Measurements from ENCODE around the gene LGALS7B. TPM values are rescaled to one million over a fixed set of nuclear protein-coding genes. Genes with fewer than 3 reads are reported as not detected.
A peak's percentile ranks its signal among the peaks of the same experiment; 100 is the strongest.
"Not testable (repeated sequence)": the region's sequence is repeated elsewhere in the genome, so short reads cannot be mapped to it uniquely, and the experiment has no call there.

The LGALS7B gene
- total and polyA plus RNA-seq, 4 donors = 1.9 to 2.6 TPM; not detected in 2

DNA sequence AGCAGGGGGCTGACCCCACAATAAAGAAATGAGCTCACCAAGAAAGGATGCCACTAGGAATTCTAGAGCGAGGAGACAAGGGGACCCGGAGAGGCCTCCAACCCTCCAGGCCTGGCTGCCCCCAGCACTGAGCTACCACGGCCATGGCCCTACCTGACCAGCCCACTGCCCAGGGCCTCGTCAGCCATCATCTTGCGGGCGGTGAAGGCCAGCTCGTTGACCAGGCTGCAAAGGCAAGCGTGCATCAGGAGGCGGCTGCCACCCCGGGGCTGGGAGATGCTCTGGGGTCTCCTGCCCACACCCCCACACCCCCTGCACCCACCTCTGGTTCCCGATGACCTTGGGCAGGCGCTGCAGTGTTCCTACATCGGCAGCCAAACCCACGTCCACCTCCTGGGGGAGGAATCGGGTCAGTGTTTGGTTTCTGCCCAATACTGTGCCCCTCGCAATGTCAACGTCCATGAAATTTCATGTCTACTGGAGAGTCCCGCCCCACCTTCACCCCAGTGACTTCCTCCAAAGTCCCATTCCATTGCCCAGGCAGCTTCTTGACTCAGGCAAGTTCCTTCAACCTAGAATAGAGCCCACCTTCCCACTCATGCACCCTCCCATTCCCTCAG, 27.2 kb downstream of the LGALS7B start:
- no peaks in the 10 kb centered on the region for H3K27me3 ChIP-seq (ENCODE audit: control insufficient read depth, insufficient read depth, low read length)
- no peak for DNase-seq (ENCODE audit: low read depth in 4 of 6, low spot score in 6 of 6)
- 95% methylated on average over 17 of the region's 18 CpGs for WGBS (ENCODE audit: insufficient coverage)
- H3K27ac ChIP-seq (ENCODE audit: low read depth, low read length) = no peak overlapping the region
- no peaks in the 10 kb centered on the region for H3K4me1 ChIP-seq (ENCODE audit: control insufficient read depth, insufficient read depth, low read length)
- peaks cover 68% of the 10 kb centered on the region for H3K36me3 ChIP-seq (ENCODE audit: control insufficient read depth, insufficient read depth, low read length)
- H3K4me3 ChIP-seq (ENCODE audit: low read depth, low read length) = no peak overlapping the region
- no peaks in the 10 kb centered on the region for H3K9me3 ChIP-seq (ENCODE audit: control insufficient read depth, insufficient read depth, low read length)

GRCh38 chr19:38817081-38817480, 28.1 kb downstream of the LGALS7B start:
- H3K4me3 ChIP-seq (ENCODE audit: low read depth, low read length) = no peak overlapping the region
- no peaks in the 10 kb centered on the region for H3K4me1 ChIP-seq (ENCODE audit: control insufficient read depth, insufficient read depth, low read length)
- peaks cover 73% of the 10 kb centered on the region for H3K36me3 ChIP-seq (ENCODE audit: control insufficient read depth, insufficient read depth, low read length)
- no peak for DNase-seq (ENCODE audit: low read depth in 4 of 6, low spot score in 6 of 6)
- no peak overlapping the region for H3K27ac ChIP-seq (ENCODE audit: low read depth, low read length)
- no peaks in the 10 kb centered on the region for H3K27me3 ChIP-seq (ENCODE audit: control insufficient read depth, insufficient read depth, low read length)
- no peaks in the 10 kb centered on the region for H3K9me3 ChIP-seq (ENCODE audit: control insufficient read depth, insufficient read depth, low read length)
- 94% methylated on average over 15 of the region's 15 CpGs for WGBS (ENCODE audit: insufficient coverage)

DNA sequence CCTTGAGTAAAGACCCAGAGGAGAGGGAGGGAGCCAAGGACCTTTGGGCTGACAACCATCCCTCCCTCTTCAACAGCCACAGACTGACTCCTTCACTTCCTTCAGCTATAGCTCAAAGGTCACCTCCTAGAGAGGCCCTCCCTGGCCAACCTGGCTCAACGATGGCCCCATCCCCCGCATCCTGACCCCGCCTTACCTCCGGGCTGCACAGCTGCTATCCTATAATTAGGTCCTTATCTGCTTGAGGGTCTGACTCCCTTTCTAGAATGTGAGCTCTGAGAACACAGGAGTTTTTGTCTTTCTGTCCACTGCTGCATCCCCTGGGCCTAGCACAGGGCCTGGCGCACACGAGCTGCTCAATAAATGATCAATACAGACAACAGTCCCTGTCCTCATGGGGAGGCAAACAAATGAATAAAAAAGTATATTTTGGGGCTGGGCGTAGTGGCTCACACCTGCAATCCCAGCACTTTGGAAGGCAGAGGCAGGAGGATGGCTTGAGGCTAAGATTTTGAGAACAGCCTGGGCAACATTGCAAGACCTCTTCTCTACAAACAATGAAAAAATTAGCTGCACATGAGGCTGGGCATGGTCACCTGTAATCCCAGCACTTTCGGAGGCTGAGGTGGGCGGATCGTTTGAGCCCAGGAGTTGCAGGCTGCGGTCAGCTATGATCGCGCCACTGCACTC, 30.4 kb downstream of the LGALS7B start:
- H3K4me3 ChIP-seq (ENCODE audit: low read depth, low read length) = no peak overlapping the region
- DNase-seq (ENCODE audit: low read depth in 4 of 6, low spot score in 6 of 6) = no peak
- no peaks in the 10 kb centered on the region for H3K4me1 ChIP-seq (ENCODE audit: control insufficient read depth, insufficient read depth, low read length)
- peaks cover 66% of the 10 kb centered on the region for H3K36me3 ChIP-seq (ENCODE audit: control insufficient read depth, insufficient read depth, low read length)
- H3K27me3 ChIP-seq (ENCODE audit: control insufficient read depth, insufficient read depth, low read length) = no peaks in the 10 kb centered on the region
- WGBS (ENCODE audit: insufficient coverage) = 93% methylated on average over 8 of the region's 13 CpGs
- H3K27ac ChIP-seq (ENCODE audit: low read depth, low read length) = no peak overlapping the region
- no peaks in the 10 kb centered on the region for H3K9me3 ChIP-seq (ENCODE audit: control insufficient read depth, insufficient read depth, low read length)

DNA sequence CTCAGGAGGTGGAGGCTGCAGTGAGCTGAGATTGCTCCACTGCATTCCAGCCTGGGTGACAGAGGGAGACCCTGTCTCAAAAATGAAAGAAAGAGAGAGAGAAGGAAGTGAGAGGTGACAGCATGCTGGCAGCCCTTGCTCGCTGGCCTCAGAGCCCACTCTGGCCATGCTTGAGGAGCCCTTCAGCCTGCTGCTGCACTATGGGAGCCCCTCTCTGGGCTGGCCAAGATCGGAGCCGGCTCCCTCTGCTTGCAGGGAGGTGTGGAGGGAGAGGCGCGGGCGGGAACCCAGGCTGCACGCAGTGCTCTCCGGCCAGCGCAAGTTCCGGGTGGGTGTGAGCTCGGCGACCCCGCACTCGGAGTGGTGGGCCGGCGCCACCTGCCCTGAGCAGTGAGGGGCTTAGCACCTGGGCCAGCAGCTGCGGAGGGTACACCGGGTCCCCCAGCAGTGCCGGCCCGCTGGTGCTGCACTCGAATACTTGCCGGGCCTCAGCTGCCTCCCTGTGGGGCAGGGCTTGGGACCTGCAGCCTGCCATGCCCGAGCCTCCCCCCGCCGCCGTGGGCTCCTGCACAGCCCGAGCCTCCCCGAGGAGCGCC, 32.3 kb downstream of the LGALS7B start:
- not testable (repeated sequence) for H3K27ac ChIP-seq (ENCODE audit: low read depth, low read length); H3K4me1 ChIP-seq (ENCODE audit: control insufficient read depth, insufficient read depth, low read length); DNase-seq (ENCODE audit: low read depth in 4 of 6, low spot score in 6 of 6); H3K9me3 ChIP-seq (ENCODE audit: control insufficient read depth, insufficient read depth, low read length); H3K4me3 ChIP-seq (ENCODE audit: low read depth, low read length); H3K27me3 ChIP-seq (ENCODE audit: control insufficient read depth, insufficient read depth, low read length)
- H3K36me3 ChIP-seq (ENCODE audit: control insufficient read depth, insufficient read depth, low read length) = peaks cover 49% of the 10 kb centered on the region
- WGBS (ENCODE audit: insufficient coverage) = 95% methylated on average over 29 of the region's 29 CpGs

- not testable (repeated sequence) for DNase-seq (ENCODE audit: low read depth in 4 of 6, low spot score in 6 of 6); H3K27me3 ChIP-seq (ENCODE audit: control insufficient read depth, insufficient read depth, low read length); H3K9me3 ChIP-seq (ENCODE audit: control insufficient read depth, insufficient read depth, low read length); H3K4me3 ChIP-seq (ENCODE audit: low read depth, low read length); H3K4me1 ChIP-seq (ENCODE audit: control insufficient read depth, insufficient read depth, low read length); H3K27ac ChIP-seq (ENCODE audit: low read depth, low read length)
- peaks cover 47% of the 10 kb centered on the region for H3K36me3 ChIP-seq (ENCODE audit: control insufficient read depth, insufficient read depth, low read length)
- 95% methylated on average over 6 of the region's 7 CpGs for WGBS (ENCODE audit: insufficient coverage)
Observed at GRCh38 chr19:38825936-38826335, 36.9 kb downstream of the LGALS7B start.

DNA sequence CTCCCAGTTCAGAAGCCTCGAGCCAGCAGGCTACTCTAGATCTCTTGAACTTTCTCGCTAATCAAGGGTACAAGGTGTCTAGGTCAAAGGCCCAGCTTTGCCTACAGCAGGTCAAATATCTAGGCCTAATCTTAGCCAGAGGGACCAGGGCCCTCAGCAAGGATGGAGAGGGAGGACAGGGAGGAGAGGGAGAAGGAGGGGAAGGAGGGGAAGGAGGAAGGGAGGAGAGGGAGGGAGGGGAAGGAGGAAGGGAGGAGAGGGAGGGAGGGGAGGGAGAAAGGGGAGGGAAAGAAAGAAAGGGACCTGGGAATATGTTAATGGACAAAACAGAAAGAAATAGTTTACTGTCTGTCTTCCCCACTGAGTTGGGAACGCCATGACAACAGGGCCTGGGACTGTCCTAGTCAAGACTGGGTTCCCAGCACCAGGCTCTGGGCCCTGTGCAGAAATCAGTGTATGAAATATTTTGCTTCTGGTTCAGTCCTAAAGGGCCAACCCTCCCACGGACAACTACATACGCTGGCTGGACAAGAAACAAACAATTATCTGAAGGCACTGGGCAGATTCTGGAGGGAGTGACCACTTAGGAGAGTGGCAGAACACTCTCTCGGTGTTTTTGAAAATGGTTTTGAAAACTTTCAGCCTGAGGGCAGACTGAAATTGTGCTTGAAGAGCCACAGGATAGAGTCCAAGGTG, 38.0 kb downstream of the LGALS7B start:
- no peak for DNase-seq (ENCODE audit: low read depth in 4 of 6, low spot score in 6 of 6)
- Histone ChIP-seq H3K27me3 (ENCODE audit: control insufficient read depth, insufficient read depth, low read length) (no peaks in the 10 kb centered on the region), H3K4me3 (ENCODE audit: low read depth, low read length) (no peak overlapping the region), H3K9me3 (ENCODE audit: control insufficient read depth, insufficient read depth, low read length) (no peaks in the 10 kb centered on the region), H3K27ac (ENCODE audit: low read depth, low read length) (no peak overlapping the region), H3K36me3 (ENCODE audit: control insufficient read depth, insufficient read depth, low read length) (peaks cover 41% of the 10 kb centered on the region), H3K4me1 (ENCODE audit: control insufficient read depth, insufficient read depth, low read length) (peaks cover 14% of the 10 kb centered on the region)
- WGBS (ENCODE audit: insufficient coverage) = 72% methylated on average over 4 of the region's 6 CpGs

DNA sequence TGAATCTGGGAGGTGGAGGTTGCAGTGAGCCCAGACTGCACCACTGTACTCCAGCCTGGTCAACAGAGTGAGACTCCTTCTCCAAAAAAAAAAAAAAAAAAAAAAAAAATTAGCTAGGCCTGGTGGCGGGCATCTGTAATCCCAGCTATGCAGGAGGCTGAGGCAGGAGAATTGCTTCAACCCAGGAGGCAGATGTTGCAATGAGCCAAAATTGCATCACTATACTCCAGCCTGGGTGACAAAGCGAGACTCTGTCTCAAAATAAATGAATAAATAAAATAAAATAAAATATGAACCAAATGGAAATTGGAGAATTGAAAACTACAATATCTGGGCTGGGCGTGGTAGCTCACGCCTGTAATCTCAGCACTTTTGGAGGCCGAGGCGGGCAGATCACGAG, 40.2 kb downstream of the LGALS7B start:
- WGBS (ENCODE audit: insufficient coverage) = 100% methylated on average over 5 of the region's 7 CpGs
- H3K36me3 ChIP-seq (ENCODE audit: control insufficient read depth, insufficient read depth, low read length) = peaks cover 36% of the 10 kb centered on the region
- not testable (repeated sequence) for H3K27ac ChIP-seq (ENCODE audit: low read depth, low read length); H3K9me3 ChIP-seq (ENCODE audit: control insufficient read depth, insufficient read depth, low read length); H3K27me3 ChIP-seq (ENCODE audit: control insufficient read depth, insufficient read depth, low read length); H3K4me3 ChIP-seq (ENCODE audit: low read depth, low read length); DNase-seq (ENCODE audit: low read depth in 4 of 6, low spot score in 6 of 6)
- peaks cover 21% of the 10 kb centered on the region for H3K4me1 ChIP-seq (ENCODE audit: control insufficient read depth, insufficient read depth, low read length)

DNA sequence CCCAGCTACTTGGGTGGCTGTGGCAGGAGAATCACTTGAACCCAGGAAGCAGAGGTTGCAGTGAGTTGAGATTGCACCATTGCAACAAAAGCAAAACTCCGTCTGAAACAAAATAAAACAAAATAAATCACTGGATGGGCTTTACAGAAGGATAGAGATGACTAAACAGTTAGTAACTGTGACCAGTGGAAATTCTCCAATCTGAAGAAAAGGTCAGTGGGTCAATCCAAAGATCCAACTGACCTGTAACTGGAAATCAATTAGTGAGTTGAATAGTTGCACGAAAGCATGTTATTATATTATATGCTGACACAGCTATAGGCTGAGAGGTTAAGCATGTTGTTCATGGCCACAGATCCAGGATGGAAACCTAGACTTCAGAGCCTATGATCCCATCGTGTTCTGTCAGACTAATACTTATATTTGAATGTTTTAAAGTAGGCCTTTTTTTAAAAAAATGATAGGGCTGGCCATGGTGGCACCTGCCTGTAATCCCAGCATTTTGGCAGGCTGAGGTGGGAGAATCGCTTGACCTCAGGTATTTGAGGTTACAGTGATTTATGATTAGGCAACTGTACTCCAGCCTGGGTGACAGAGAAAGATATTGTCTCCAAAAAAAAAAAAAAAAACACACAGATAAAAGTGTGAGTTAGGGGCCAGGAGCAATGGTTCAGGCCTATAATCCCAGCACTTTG, 41.2 kb downstream of the LGALS7B start:
- peaks cover 21% of the 10 kb centered on the region for H3K4me1 ChIP-seq (ENCODE audit: control insufficient read depth, insufficient read depth, low read length)
- no peak for DNase-seq (ENCODE audit: low read depth in 4 of 6, low spot score in 6 of 6)
- H3K4me3 ChIP-seq (ENCODE audit: low read depth, low read length) = no peak overlapping the region
- peaks cover 40% of the 10 kb centered on the region for H3K36me3 ChIP-seq (ENCODE audit: control insufficient read depth, insufficient read depth, low read length)
- WGBS (ENCODE audit: insufficient coverage) = 80% methylated on average over 1 of the region's 4 CpGs
- H3K27me3 ChIP-seq (ENCODE audit: control insufficient read depth, insufficient read depth, low read length) = no peaks in the 10 kb centered on the region
- no peak overlapping the region for H3K27ac ChIP-seq (ENCODE audit: low read depth, low read length)
- H3K9me3 ChIP-seq (ENCODE audit: control insufficient read depth, insufficient read depth, low read length) = no peaks in the 10 kb centered on the region

- Histone ChIP-seq H3K27ac (ENCODE audit: low read depth, low read length) (peak overlapping the region; percentile 87), H3K36me3 (ENCODE audit: control insufficient read depth, insufficient read depth, low read length) (peaks cover 49% of the 10 kb centered on the region), H3K27me3 (ENCODE audit: control insufficient read depth, insufficient read depth, low read length) (no peaks in the 10 kb centered on the region), H3K4me3 (ENCODE audit: low read depth, low read length) (peak overlapping the region; percentile 81), H3K9me3 (ENCODE audit: control insufficient read depth, insufficient read depth, low read length) (no peaks in the 10 kb centered on the region), H3K4me1 (ENCODE audit: control insufficient read depth, insufficient read depth, low read length) (peaks cover 21% of the 10 kb centered on the region)
- peak in 4 of 6 donors; percentile 7 to 65 (median 23) for DNase-seq (ENCODE audit: low read depth in 4 of 6, low spot score in 6 of 6)
- WGBS (ENCODE audit: insufficient coverage) = 11% methylated on average over 12 of the region's 16 CpGs
Observed at GRCh38 chr19:38831142-38831605, 42.2 kb downstream of the LGALS7B start.

Data from spinal cord (tissue), 10 donors.